HUES6 (cell line): Measurements from ENCODE around the gene LYVE1.

Experiments used
- H3K27ac ChIP-seq: 2 replicates; pipeline ENCODE4 v1.7.0; 2013; ENCODE audit warnings: low read depth, mild to moderate bottlenecking, low read length, inconsistent platforms
- H3K27me3 ChIP-seq: 2 replicates; pipeline ENCODE4 v1.6.1; 2013; ENCODE audit warnings: low read length; ENCODE audit not compliant: control insufficient read depth, insufficient read depth
- H3K36me3 ChIP-seq: 2 replicates; pipeline ENCODE4 v1.6.1; 2013; ENCODE audit warnings: low read length; ENCODE audit not compliant: control insufficient read depth, insufficient read depth
- H3K4me1 ChIP-seq: 2 replicates; pipeline ENCODE4 v1.6.1; 2013; ENCODE audit warnings: low read length; ENCODE audit not compliant: control insufficient read depth, insufficient read depth
- H3K4me3 ChIP-seq: 2 replicates; pipeline ENCODE4 v1.5.1; 2013; ENCODE audit warnings: low read depth, low read length
- H3K9ac ChIP-seq: one replicate; pipeline ENCODE4 v1.6.1; 2013; ENCODE audit warnings: mild to moderate bottlenecking, low read length
- H3K9me3 ChIP-seq: 2 replicates; pipeline ENCODE4 v1.6.1; 2013; ENCODE audit warnings: low read depth, low read length; ENCODE audit not compliant: control insufficient read depth, insufficient read depth

The LYVE1 gene

DNA sequence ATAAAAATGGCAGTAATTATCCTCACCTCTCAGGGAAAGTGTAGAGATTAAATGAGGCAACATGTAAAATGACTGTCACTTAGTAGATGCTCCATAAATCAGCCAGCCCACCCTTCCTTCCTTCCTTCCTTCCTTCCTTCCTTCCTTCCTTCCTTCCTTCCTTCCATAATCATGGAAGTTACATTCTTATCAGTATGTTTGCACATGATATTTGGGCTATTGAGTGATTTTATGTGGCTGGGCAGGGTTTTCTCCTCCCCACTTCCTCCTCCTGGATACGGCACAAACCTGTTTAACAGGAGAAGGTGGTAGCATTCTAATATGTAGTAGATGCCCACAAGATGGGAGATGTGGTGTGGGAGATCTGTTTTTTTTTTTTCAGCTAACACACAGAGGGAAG, 11.9 kb downstream of the LYVE1 start:
- Histone ChIP-seq H3K9ac (no peak overlapping the region), H3K4me1 (no peaks in the 10 kb centered on the region; the same call in 1 of the 2 replicates), H3K27ac (no peak overlapping the region), H3K36me3 (no peaks in the 10 kb centered on the region), H3K4me3 (no peak overlapping the region), H3K27me3 (no peaks in the 10 kb centered on the region), H3K9me3 (no peaks in the 10 kb centered on the region)

DNA sequence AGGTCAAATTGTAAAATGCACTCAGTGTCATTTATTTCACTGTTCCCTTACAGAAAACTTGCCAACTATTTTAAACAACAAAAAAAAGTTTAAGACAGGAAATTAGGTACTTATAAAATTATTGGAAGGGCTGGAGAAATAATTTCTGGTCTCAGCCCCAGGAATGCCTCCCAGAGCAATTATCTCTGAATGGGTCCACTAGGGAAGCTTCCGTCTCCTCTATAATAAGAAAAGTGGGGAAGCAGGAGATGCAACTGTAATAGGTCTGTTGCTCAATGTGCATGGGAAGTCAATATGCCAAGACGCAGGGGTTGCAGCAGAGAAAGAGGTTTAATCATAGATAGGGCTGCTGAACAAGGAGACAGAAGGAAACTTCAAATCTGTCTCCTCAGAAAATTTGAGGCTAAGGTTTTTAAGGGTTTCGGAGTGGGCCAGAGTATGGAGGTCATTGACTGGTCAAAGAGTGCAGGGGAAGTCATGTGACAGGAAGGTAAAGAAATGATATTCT, 16.6 kb downstream of the LYVE1 start:
- Histone ChIP-seq H3K36me3 (no peaks in the 10 kb centered on the region), H3K9ac (no peak overlapping the region), H3K27me3 (no peaks in the 10 kb centered on the region), H3K4me3 (no peak overlapping the region), H3K4me1 (no peaks in the 10 kb centered on the region; the same call in 1 of the 2 replicates), H3K9me3 (no peaks in the 10 kb centered on the region), H3K27ac (no peak overlapping the region)

DNA sequence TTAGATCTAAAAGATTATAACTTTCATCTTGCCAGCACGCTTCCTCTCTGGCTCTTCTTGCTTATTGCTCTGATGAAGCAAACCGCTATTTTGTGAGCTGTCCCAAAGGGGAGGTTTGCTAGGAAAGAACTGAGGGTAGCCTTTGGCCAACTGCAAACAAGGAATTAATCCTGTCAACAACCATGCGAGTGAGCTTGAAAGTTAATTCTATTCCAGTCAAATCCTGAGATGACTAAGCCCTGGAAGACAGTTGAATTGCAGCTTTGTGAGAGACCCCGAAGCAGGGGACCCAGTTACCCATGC, 17.2 kb downstream of the LYVE1 start:
- Histone ChIP-seq H3K9ac (no peak overlapping the region), H3K36me3 (no peaks in the 10 kb centered on the region), H3K4me1 (no peaks in the 10 kb centered on the region; the same call in 1 of the 2 replicates), H3K9me3 (no peaks in the 10 kb centered on the region), H3K27me3 (no peaks in the 10 kb centered on the region), H3K27ac (no peak overlapping the region), H3K4me3 (no peak overlapping the region)

DNA sequence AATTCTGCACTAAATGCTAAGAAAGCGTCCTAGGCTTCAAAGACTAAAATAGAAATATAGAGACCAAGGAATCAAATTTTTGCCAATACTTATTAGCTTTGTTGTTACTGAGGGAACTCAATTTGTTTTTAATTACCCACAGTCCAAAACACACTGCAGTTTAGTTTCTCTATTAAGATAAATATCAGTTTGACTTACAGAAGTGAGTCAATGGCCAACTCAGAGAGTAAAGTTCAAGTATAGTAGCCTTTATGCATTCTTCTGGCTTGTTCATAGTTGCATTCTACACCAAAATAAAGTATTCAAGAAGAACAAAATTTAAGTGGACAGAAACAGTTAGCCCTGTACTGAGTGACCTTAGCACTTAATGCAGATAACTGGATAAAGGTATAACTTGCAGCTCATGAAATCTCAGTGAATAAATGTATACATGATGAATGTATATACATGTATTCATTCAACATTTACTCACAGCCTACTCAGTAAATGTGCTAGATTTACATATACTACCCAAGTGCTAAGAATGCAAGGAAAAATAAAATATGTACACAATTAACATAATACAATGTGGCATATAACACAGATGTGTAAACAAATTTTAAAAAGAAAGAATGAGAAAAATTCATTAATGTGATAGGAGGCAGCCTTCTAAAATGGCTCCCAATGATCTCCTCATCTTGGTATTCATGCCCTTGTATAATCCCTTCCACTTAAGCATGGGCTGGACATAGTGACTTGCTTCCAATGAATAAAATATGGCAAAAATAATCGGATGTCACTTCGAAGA, 17.8 kb downstream of the LYVE1 start:
- H3K27ac ChIP-seq: no peak overlapping the region
- no peak overlapping the region for H3K4me3 ChIP-seq
- no peaks in the 10 kb centered on the region for H3K27me3 ChIP-seq
- no peaks in the 10 kb centered on the region for H3K4me1 ChIP-seq
- H3K9ac ChIP-seq: no peak overlapping the region
- H3K36me3 ChIP-seq: no peaks in the 10 kb centered on the region
- no peaks in the 10 kb centered on the region for H3K9me3 ChIP-seq

DNA sequence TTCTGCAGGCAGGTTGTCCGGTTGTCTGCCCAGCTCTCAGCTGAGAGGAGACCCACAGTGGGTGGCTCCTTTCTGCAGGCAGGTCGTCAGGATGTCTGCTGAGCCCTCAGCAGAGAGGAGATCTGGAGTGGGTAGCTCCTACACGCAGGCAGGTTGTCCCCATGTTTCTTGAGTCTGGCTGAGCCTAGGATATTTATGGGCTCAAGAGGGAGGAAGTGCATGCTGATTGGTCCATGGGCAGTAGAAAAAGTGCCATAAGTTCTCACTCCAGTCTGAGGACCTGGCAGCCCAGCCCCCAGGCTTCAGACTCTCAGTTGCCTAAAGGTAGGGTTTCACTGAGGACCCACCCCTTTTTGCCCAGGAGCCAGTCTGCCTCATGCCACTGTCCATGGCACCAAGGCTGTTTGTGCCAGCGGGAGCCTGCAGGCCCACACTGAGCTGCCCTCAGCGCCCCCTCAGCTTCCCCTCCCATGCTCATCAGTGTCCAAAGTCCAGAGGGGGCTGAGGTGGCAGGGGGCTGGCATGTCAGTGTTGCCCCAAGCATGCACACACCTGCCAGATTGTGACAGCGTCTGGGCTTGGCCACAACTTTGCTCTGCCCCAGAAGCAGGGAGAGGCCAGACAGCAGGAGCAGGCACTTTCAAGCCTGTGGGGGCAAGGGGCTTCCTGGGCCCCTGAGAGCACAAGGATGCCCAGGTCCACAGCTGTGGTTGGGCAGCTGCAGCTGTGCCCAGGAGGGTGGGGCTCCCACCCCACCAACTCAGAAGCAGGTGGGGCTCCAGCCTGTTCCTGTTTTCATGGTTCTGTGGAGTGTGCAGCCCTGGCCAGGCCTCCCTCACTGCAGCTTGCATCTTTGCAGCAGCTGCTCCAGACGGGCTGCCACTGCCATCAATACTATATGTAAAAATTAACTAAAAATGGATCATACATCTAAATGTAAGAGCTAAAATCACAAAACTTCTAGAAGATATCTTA, 23.7 kb downstream of the LYVE1 start:
- Histone ChIP-seq H3K9ac (no peak overlapping the region), H3K4me1 (no peaks in the 10 kb centered on the region), H3K9me3 (no peaks in the 10 kb centered on the region), H3K27ac (no peak overlapping the region), H3K36me3 (no peaks in the 10 kb centered on the region), H3K27me3 (peaks cover 4% of the 10 kb centered on the region; the same call in 1 of the 2 replicates), H3K4me3 (no peak overlapping the region)

DNA sequence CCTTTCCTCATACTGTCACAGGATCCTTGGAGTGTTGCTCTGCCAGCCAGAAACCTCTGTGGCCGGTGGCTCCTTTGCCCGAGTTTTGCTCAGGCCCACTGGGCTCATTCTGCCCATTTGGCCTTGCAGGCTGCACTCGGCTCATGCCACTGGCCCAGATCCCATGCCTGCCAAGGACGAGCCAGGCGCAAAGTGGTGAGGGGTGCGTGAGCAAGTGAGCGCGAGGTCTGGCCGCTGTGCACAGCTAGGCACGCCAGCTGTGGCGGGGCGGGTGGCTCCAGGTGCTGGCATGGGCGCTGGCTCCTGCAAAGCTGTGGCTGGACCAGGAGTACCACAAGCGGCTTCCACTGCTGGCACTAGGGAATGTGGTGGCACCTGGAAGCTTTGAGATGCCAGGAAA, 24.7 kb downstream of the LYVE1 start:
- Histone ChIP-seq H3K27ac (no peak overlapping the region), H3K9me3 (no peaks in the 10 kb centered on the region), H3K4me1 (no peaks in the 10 kb centered on the region), H3K9ac (no peak overlapping the region), H3K27me3 (peaks cover 4% of the 10 kb centered on the region; the same call in 1 of the 2 replicates), H3K36me3 (no peaks in the 10 kb centered on the region), H3K4me3 (no peak overlapping the region)

DNA sequence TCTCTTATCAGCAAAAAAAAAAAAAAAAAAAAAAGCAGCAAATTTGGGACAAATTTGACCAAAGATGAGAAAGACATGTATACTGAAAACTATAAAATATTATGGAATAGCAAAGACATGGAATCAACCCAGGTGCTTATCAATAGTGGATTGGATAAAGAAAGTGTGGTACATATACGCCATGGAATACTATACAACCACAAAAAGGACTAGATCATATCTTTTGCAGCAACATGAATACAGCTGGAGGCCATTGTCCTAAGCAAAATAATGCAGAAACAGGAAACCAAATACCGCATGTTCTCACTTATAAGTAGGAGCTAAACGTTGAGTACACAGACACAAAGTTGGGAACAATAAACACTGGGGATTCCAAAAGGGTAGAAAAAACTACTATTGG, 25.7 kb downstream of the LYVE1 start:
- no peak overlapping the region for H3K4me3 ChIP-seq
- H3K9ac ChIP-seq: no peak overlapping the region
- H3K36me3 ChIP-seq: no peaks in the 10 kb centered on the region
- peaks cover 4% of the 10 kb centered on the region; the same call in 1 of the 2 replicates for H3K27me3 ChIP-seq
- no peak overlapping the region for H3K27ac ChIP-seq
- H3K4me1 ChIP-seq: no peaks in the 10 kb centered on the region
- H3K9me3 ChIP-seq: no peaks in the 10 kb centered on the region

DNA sequence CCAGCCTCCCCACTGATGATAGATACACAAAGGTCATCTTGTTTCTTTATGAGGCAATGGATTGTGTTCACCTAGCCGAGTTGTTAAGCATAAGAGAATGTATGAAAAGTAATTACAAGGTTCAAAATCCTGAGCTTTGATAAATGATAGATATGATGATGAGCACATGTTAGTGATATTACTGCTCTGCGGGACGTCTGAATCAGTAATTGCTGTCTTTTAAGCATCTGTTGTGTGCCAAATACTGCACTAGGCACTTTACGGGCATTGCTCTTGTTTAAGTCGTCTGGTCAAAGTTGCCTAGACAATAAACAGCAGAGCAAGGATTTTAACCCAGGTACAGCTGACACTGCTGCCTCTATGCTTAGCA, 26.9 kb downstream of the LYVE1 start:
- no peak overlapping the region for H3K9ac ChIP-seq
- peaks cover 4% of the 10 kb centered on the region; the same call in 1 of the 2 replicates for H3K27me3 ChIP-seq
- H3K4me1 ChIP-seq: no peaks in the 10 kb centered on the region
- no peaks in the 10 kb centered on the region for H3K9me3 ChIP-seq
- H3K36me3 ChIP-seq: no peaks in the 10 kb centered on the region
- no peak overlapping the region for H3K27ac ChIP-seq
- H3K4me3 ChIP-seq: peak overlapping the region; percentile 88

DNA sequence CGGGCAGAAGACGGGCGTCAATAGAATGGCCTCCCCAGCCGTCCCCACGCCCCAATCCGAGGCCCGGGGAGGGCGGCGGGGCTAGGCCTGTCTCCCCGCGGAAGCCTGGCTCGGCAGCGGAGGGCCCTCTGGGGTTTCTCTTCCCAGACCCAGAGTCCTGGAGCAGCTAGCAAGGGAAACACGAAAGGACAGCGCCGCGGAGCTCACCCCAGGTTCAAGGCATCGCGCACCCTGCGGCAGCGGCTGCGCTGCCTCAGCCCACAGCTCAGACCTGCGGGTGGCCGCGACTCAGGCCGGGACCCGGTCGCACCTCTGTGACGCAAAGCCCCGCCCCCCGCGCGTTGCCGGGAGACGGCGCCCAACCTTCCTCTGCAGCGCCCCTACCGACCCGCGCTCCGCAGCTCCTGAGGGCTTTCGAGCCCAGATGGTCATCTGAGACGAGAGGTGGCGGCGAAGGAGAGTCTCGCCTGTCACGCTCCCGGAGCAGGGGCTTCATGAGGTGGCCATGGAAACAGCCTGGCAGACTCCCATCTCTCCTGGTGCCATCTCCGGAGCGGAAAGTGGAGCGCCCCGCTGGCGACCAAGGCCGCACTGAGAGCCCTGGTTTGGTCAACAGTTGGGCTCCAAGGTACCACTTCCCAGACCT, 27.4 kb downstream of the LYVE1 start, which contains the start of gene RNF141:
RNF141 (minus strand) TSS at position 273 of the 646 bp plus-strand sequence. CDS start 7,029 bp downstream, outside the sequence.
- Histone ChIP-seq H3K4me1 (no peaks in the 10 kb centered on the region), H3K36me3 (no peaks in the 10 kb centered on the region), H3K9ac (peak within 1 kb of the TSS; percentile 83), H3K4me3 (peak within 1 kb of the TSS; percentile 88), H3K27me3 (peaks cover 4% of the 10 kb centered on the region; the same call in 1 of the 2 replicates), H3K27ac (no peak within 1 kb of the TSS; the same call in 1 of the 2 replicates), H3K9me3 (no peaks in the 10 kb centered on the region)

DNA sequence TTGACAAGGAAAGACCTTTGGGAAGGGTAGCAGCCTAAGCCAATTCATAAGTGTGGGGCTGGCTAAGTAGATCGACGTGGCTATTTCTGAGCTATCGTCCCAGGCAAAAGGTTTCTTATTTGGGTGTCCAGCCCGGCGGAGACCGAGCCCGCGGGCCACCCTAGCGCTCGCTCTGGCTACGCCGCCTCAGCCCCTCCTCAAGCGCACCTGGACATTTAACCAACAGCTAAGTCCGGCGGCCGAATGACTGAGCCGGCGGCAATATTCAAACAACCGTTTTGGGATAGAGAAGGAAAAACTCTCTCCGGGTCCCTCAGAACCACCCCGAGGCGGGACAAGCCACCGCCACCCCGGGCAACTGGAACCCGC, 27.9 kb downstream of the LYVE1 start:
- no peaks in the 10 kb centered on the region for H3K4me1 ChIP-seq
- peak overlapping the region; percentile 88 for H3K4me3 ChIP-seq
- H3K36me3 ChIP-seq: no peaks in the 10 kb centered on the region
- H3K9ac ChIP-seq: peak overlapping the region; percentile 83
- H3K9me3 ChIP-seq: no peaks in the 10 kb centered on the region
- H3K27ac ChIP-seq: no peak overlapping the region; the same call in 1 of the 2 replicates
- H3K27me3 ChIP-seq: peaks cover 4% of the 10 kb centered on the region; the same call in 1 of the 2 replicates
